Pancreas (tissue), 10 donors: ENCODE results near the gene SEMA3D. TPM values are rescaled to one million over a fixed set of nuclear protein-coding genes. Genes with fewer than 3 reads are reported as not detected.

ENCODE experiments used
- ATAC-seq, 4 donors: fragments of 200-7000 bp; cut with Tn5 transposase; one replicate each; pipeline versions ENCODE4 v1.8.0 to v1.9.1; 2020; ENCODE audit warnings: mild to moderate bottlenecking in 4 of 4, moderate library complexity in 4 of 4
- DNase-seq, 6 donors: peaks; one replicate each; pipeline ENCODE4 v3.0.0-alpha.2; 2020
- FAIRE-seq: peaks from 2 replicates; lab custom pipeline; 2012; peaks lifted over from hg19 to GRCh38; lab: Jason Lieb, UNC
- H3K27ac ChIP-seq, 4 donors: fragments of 200-600 bp; sonication (generic); 1 replicate in 3 of 4; 2 replicates in 1 of 4; pipeline versions ENCODE4 v1.5.0 to v1.8.0; 2020
- H3K27me3 ChIP-seq, 4 donors: fragments of 200-600 bp; one replicate each; pipeline ENCODE4 v1.8.0; 2021
- H3K36me3 ChIP-seq, 3 donors: fragments of 200-600 bp; sonication (generic) in 1 of 3; one replicate each; pipeline versions ENCODE4 v1.5.0 to v1.8.0; 2020 to 2021
- H3K4me1 ChIP-seq, 3 donors: fragments of 200-600 bp; one replicate each; pipeline ENCODE4 v1.8.0; 2021
- H3K4me3 ChIP-seq, 4 donors: fragments of 200-600 bp; sonication (generic) in 2 of 4; one replicate each; pipeline versions ENCODE4 v1.5.0 to v1.8.0; 2020 to 2021
- H3K9me3 ChIP-seq, 4 donors: fragments of 200-600 bp; one replicate each; pipeline ENCODE4 v1.8.0; 2021
- CTCF ChIP-seq, 4 donors: fragments of 200-600 bp; sonication (generic) in 3 of 4; IDR thresholded peaks; one replicate each; pipeline versions ENCODE4 v1.5.0 to v1.8.0; 2021; ENCODE audit warnings: antibody characterized with exemption in 4 of 4
- WGBS, 2 donors: extraction: QIAGEN DNeasy Blood & Tissue Kit; methylation state at CpG; one replicate each; pipeline ENCODE4 v1.1.7; 2013; 5-methylcytosine and 5-hydroxymethylcytosine counted together
- intact Hi-C, 3 donors: fragments of 100-400 bp; cut with DNase I; formaldehyde crosslinking; loops; one replicate each; pipeline versions ENCODE4 v1.11.1 to v1.14.2; 2022
- polyA plus RNA-seq, 2 donors: library from polyadenylated mRNA; stranded (reverse); fragments of 200-250 nt; gene quantifications; one replicate each; pipeline ENCODE4 v1.2.3, GENCODE V29; 2013
- total RNA-seq, 6 donors: library from RNA; stranded (reverse); fragmentation: NEBNext Ultra II Directional in 4 of 6; extraction: Animal tissue kit (Norgen Biotek cat#: 25700) in 4 of 6; gene quantifications; one replicate each; pipeline versions ENCODE4 v1.2.1 to v1.2.4, GENCODE V29; 2021 to 2023
- donor health status: healthy with polysubstance abuse.
- donor health status: DM: no; HTN: no; CAD: no; lungs with moderate emphysema.
- donor health status: DM: no; HTN: no; CAD: no.
- donor health status: control.
- donor health status: control.
- donor health status: Bipolar disorder and iron deficiency.
- donor health status: DM: yes; HTN: yes; CAD: no.
- donor health status: DM: no; HTN: no; CAD: no.
- donor health status: DM: no; HTN: no; CAD: no.
- donor health status: DM: yes; HTN: yes; CAD: no.

The SEMA3D gene
- total and polyA plus RNA-seq, 8 donors: 0.14 to 0.28 (median 0.19) TPM

GRCh38 chr7:85038466-85038865 is 148.4 kb downstream of the SEMA3D start:
- H3K36me3 ChIP-seq: no peaks in the 10 kb centered on the region
- no peak for FAIRE-seq
- intact Hi-C loops: loop anchor here in 1 of 3 donors (10.0 kb wide), 1 partner anchor 516 kb away; no protein-coding TSS in a partner anchor
- no peaks in the 10 kb centered on the region for H3K9me3 ChIP-seq
- H3K27ac ChIP-seq: no peak overlapping the region
- 15 to 24% methylated on average over 2 of the region's 2 CpGs for WGBS, 2 donors
- DNase-seq: no peak
- ATAC-seq: no peak
- TF ChIP-seq CTCF (IDR thresholded peaks at IDR 0.05): no peak
- no peaks in the 10 kb centered on the region for H3K4me1 ChIP-seq
- H3K27me3 ChIP-seq: peaks cover 0 to 3% (median 0%) of the 10 kb centered on the region in 4 donors
- no peak overlapping the region for H3K4me3 ChIP-seq

- DNase-seq (no peak), FAIRE-seq (no peak), ATAC-seq (no peak)
- 83 to 88% methylated on average over 7 of the region's 7 CpGs for WGBS, 2 donors
- Histone ChIP-seq H3K9me3 (no peaks in the 10 kb centered on the region), H3K27ac (no peak overlapping the region), H3K36me3 (no peaks in the 10 kb centered on the region), H3K4me3 (no peak overlapping the region), H3K27me3 (peaks cover 0 to 7% (median 2%) of the 10 kb centered on the region in 4 donors), H3K4me1 (peaks cover 0 to 9% (median 6%) of the 10 kb centered on the region in 3 donors)
- no peak for TF ChIP-seq CTCF (IDR thresholded peaks at IDR 0.05)
- intact Hi-C loops: loop anchor here in 1 of 3 donors (10.0 kb wide), 1 partner anchor 522 kb away; no protein-coding TSS in a partner anchor
These were observed 153.6 kb downstream of the SEMA3D start for GRCh38 chr7:85033263-85033662.

GRCh38 chr7:85031475-85031874 is 155.4 kb downstream of the SEMA3D start:
- H3K27me3 ChIP-seq: peaks cover 0 to 7% (median 2%) of the 10 kb centered on the region in 4 donors
- TF ChIP-seq CTCF (IDR thresholded peaks at IDR 0.05): no peak
- peaks cover 0 to 9% (median 6%) of the 10 kb centered on the region in 3 donors for H3K4me1 ChIP-seq
- FAIRE-seq: no peak
- WGBS, 2 donors: 15 to 17% methylated on average over 3 of the region's 3 CpGs
- peak in 1 of 4 donors; percentile 54 for ATAC-seq
- no peaks in the 10 kb centered on the region for H3K9me3 ChIP-seq
- no peak overlapping the region for H3K27ac ChIP-seq
- H3K4me3 ChIP-seq: no peak overlapping the region
- no peak for DNase-seq
- intact Hi-C loops: loop anchor here in 1 of 3 donors (10.0 kb wide), 1 partner anchor 523 kb away; no protein-coding TSS in a partner anchor
- H3K36me3 ChIP-seq: no peaks in the 10 kb centered on the region

- FAIRE-seq (peak; percentile 80), DNase-seq (no peak), ATAC-seq (peak in 2 of 4 donors; percentile 40 to 57)
- no peaks in the 10 kb centered on the region for H3K36me3 ChIP-seq
- no peak overlapping the region for H3K27ac ChIP-seq
- intact Hi-C loops: loop anchor here in 1 of 3 donors (10.0 kb wide), 1 partner anchor 524 kb away; no protein-coding TSS in a partner anchor
- H3K9me3 ChIP-seq: no peaks in the 10 kb centered on the region
- H3K4me3 ChIP-seq: no peak overlapping the region
- H3K27me3 ChIP-seq: peaks cover 0 to 7% (median 2%) of the 10 kb centered on the region in 4 donors
- TF ChIP-seq CTCF (IDR thresholded peaks at IDR 0.05): peak in 3 of 4 donors; percentile 10 to 26 (median 12)
- H3K4me1 ChIP-seq: peaks cover 0 to 9% (median 7%) of the 10 kb centered on the region in 3 donors
These were observed 156.0 kb downstream of the SEMA3D start for GRCh38 chr7:85030893-85031292.

- intact Hi-C loops: no loop called here
- Histone ChIP-seq H3K4me1 (peaks cover 4 to 7% (median 4%) of the 10 kb centered on the region in 3 donors), H3K27me3 (peaks cover 0 to 10% (median 5%) of the 10 kb centered on the region in 4 donors), H3K27ac (no peak overlapping the region), H3K9me3 (no peaks in the 10 kb centered on the region), H3K4me3 (no peak overlapping the region), H3K36me3 (no peaks in the 10 kb centered on the region)
- DNase-seq (peak; percentile 26 to 75 (median 72)), ATAC-seq (peak; percentile 88 to 99 (median 95)), FAIRE-seq (no peak)
- 22 to 31% methylated on average over 3 of the region's 3 CpGs for WGBS, 2 donors
- TF ChIP-seq CTCF (IDR thresholded peaks at IDR 0.05): no peak
These were observed 161.5 kb downstream of the SEMA3D start for GRCh38 chr7:85025312-85025756.
